NCI-H128 (cell line): ENCODE results near the gene ZNF654.
"Not testable (repeated sequence)": the region's sequence is repeated elsewhere in the genome, so short reads cannot be mapped to it uniquely, and the experiment has no call there.

ENCODE experiments used
- DNase-seq: peaks from one replicate; lab custom pipeline; 2025; ENCODE audit not compliant: unreplicated experiment; lab: John Stamatoyannopoulos, UW

The ZNF654 gene

DNA sequence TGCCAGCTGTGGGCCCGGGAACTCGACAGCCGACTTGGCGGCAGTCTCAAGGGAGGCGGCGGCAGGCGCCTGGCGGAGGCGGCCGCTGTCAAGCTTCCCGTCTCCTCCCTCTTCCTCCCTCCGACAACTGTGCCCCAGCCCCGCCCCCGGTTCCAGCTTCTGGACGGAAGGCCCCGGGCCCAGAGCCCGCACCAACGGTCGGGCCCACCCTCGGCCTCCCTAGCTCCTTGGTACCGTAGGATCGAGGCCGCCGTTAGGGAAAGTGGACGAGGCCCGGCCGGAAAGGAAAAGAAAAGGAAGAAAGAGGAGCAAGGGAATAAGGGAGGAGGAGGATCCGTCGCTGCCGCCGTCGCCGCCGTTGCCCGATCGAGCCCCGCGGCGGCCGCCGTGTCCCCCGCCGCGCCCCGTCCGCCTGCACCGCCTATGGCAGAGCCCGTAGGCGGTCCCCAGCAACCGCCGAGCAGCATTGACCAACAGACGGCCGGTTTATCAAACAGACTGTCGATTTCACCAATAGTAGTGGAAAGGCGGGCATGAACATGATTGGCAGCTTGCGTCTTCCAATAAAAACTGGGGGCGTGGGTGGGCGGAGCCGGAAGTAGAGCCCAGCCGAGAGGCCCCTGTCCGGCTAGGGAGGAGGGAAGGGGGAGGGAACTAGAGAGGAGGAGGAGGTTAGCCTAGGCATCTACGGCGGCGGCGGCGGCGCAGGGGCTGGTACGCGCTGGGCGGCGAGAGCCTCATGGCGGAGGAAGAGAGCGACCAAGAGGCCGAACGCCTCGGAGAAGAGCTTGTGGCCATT lies at the start of gene ZNF654, which contains the start of gene CGGBP1:
Gene ZNF654, plus strand, starts transcription at position 675 of the 799 bp plus-strand sequence. Its CDS starts 65 bp downstream, at position 740.
Gene CGGBP1, minus strand, starts transcription at position 425 of the 799 bp plus-strand sequence. CDS start 3,029 bp downstream, outside the sequence.
- peak; percentile 92 for DNase-seq

DNA sequence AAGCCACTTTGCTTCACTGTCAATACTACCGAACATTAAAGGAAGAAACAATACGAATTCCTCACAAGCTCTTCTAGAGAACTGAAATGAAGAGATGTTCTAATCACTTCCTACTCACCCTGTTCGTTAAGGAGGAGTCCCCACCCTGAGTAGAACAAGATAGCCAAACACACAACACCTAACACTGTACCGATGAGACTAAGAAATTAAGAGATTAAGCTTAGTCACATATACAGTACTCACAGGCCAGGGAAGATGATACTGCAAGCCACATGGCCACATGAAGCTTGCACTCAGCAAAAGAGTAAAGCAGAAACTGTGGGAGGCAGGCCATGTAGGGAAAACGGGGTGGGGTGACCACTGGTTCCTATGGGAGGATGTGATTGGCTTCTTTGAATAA lies 48.2 kb upstream of the ZNF654 start:
- no peak for DNase-seq

GRCh38 chr3:88013592-88013991 lies 45.5 kb upstream of the ZNF654 start:
- no peak for DNase-seq

GRCh38 chr3:88015656-88016055 lies 43.4 kb upstream of the ZNF654 start:
- DNase-seq = not testable (repeated sequence)

DNA sequence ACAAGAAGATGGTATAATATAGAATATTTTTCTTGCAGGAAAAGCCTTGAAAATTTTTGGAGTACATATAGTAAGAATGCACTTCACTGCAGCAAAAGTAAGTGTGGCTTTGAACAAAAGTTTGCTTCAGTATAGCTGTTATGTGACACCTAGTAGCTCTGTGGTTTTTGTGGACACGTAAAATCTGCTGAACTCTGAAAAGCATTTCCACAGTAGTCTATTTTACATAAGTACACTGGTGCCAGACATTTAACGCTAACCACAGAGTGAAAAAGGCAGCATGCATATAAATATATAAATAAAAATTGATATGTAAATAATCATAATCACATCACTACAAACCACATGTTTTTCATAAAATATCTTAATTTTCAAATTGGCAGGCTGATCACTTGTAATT lies 40.0 kb upstream of the ZNF654 start:
- DNase-seq = no peak

DNA sequence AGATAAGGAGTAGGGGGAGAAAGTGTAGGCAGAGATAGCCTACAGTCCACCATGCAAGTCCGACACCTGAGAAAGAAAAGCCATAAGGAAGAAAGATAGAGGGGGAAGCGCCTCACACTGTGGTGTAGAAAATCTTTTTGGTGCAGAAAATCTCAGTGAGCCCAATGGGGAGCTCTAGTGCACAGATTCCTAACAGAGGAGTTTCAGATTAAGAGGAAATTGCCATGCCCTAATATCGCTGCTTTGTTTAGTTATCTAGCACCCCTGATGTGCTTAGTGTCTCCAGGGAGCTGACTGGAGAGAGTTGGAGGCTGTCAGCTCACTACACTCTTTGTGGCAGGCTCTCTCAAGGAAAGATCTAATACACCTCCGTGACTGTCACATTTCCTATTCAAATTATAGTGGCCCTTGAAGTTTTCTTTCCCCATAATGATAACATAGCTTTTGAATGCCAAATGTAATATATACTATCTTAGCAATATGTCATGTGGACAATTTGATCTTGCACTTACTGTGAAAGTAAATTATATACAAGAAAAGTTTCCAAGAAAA lies 34.0 kb upstream of the ZNF654 start:
- no peak for DNase-seq

DNA sequence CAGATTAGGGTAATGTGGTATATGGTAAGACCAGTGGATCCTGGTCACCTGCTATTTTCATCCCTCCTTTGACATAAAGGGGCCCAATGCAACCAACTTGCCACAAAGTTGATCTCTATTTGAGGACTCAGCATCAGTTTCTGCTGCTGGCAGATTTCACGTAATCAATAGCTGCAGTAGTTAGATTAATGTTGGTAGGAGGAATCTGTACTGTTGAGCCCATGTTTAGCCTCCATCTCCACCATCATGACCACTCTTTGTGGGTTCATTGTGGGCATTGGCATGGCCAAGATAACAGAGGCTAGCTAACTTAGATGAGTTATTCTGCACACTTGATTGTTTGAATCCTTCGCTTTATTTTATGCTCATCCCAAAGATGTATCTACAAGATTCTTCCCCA lies 30.2 kb upstream of the ZNF654 start:
- no peak for DNase-seq

DNA sequence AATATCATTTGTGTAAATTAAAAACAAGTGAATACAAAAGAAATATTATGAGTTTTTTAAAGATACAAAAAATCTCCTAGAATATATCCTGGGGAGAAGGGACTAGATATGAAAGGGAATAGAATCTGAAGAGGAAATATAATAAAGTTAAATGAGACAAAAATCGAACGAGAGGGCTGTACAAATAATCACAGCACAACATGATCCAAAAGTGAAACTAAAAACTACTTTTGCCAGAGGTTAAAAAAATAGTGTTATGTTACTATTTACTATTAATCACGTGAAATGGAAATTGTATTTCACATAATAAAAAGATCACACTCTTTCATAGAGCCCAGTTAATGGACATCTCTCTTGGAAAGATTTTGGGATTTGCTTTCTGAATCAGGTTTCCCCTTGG lies 28.8 kb upstream of the ZNF654 start:
- no peak for DNase-seq

DNA sequence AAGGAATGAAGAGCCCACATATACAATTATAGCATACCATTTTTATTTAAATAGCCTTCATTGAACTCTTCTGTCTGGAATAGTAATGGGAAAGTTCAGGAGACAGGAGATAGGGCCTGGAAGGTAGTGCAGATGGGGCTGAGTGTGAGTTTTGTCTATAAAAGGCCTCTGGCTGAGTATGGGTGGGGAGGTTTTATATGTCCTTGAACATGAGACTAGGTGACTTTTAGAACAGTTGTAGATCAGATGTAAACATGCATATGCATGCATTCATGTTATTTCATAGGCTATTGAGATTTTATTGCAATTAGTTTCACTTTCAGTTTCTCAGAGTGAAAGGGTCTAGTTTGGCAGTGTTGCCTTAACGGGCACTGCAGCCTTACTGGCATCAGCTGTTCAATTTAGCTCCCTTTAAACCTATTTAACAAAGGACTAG lies 27.4 kb upstream of the ZNF654 start:
- DNase-seq = no peak

DNA sequence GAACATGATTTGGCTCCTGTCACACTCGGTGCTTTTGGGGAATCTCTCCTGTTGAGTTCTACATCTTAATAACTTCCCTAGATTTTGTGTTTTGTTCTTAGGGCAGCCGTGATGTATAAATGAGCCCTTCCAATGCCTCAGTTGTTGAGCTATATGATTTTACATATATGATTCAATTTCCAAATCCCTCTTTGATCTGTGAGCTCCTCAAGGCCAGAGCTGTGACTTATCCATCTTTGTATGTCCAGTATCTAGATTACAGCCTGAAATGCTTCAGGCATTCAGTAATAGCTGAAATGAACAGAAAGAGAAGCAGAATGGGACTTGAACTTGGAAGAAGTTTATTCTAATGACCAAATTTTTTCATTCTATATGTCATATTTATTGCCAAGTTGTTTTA lies 26.8 kb upstream of the ZNF654 start:
- no peak for DNase-seq

GRCh38 chr3:88033079-88033478 lies 26.0 kb upstream of the ZNF654 start:
- DNase-seq = no peak

GRCh38 chr3:88033808-88034207 lies 25.2 kb upstream of the ZNF654 start:
- DNase-seq = no peak

- no peak for DNase-seq
These were observed 24.4 kb upstream of the ZNF654 start for GRCh38 chr3:88034491-88035275.

DNA sequence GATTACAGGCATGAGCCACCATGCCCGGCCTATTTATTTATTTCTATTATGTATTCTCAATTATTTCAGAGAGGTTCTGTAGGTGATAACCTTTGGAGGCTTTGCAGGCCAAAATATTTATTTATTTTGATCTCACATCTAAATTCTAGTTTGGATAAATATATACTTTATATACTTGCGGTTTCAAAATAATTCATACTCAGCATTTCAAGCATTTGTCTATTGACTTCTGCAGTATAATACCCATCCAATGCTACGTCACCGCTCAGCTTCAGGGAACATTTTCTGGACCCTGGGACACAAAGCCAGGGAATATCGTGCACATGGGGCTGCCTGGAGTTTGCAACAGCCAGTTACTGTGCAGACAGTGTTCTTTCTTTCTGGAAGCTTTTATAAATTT lies 22.8 kb upstream of the ZNF654 start:
- DNase-seq = no peak

DNA sequence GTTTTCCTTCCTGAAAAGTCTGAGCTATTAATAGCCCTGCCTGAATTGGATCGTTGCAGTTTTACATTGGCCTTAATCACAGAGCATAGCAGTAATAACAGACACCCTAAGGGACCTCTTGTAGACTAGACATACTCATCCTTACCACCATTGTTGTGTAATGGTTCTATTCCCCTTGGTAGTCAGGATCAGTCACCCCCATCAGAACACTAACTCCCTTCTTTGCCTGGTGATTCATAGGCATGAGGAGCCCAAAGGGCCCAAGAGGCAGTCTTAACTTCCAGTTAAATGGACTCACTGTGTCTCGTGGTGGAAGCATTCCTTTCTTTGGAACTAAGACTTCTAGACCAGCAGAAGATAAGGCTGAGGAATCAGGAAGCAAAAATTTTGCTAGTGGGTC lies 20.5 kb upstream of the ZNF654 start:
- DNase-seq = no peak

DNA sequence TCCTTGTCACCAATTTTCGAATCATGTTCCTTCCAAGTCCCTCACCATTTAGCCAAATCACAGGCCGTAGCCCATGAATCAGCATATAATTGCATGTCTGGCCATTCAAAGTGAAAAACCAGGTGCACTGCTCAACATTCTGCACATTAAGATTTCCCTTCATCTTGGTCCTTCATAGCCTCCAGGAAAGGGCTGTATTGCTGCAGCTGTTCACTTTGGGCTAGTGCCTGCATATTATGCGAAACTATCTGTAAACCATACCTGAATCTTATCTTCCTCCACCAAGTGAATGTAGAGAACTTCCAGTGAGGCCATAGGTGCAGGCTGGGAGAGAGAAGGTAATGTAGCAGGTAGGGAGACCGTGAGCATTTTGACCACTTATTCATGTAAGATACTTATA lies 18.5 kb upstream of the ZNF654 start:
- no peak for DNase-seq

DNA sequence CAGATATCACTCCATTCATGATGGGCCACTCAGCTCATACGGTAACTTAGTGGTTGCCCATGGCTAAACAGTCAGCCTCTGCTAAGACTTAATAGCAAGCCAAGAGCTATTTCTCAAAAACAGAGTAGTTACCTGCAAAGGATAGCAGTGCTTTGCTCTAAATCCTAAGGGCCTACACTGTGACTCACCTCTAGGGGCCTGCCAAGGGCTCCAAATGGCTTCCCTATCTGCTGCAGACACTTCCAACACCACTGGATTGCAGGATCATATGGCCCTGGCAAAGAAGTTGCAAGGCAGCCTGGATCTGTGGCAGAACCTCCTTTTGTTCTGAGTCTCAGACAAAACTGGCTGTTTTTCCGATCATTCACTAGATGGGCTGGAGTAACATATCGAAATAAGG lies 18.1 kb upstream of the ZNF654 start:
- no peak for DNase-seq

DNA sequence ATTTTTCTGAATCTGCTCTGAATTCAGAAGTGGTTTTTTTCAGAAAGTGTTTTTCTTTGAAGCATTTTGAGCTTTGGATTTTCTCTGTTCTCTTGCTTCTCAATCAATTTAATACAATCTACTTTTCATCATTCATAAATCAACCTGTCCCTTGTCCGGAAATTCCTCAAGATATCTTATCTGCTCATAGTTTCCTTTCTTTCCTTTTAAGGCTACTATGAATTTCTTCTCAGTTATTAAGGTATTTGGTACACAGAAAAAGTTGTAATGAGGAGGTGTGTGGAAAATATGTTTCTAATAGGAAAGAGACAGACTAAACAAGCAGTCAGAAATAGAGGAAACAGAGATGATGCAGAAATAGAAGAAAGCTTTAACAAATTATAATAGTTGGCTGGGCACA lies 14.6 kb upstream of the ZNF654 start:
- DNase-seq = no peak

GRCh38 chr3:88046766-88047165 lies 12.3 kb upstream of the ZNF654 start:
- no peak for DNase-seq

- no peak for DNase-seq
These were observed 1.3 kb upstream of the ZNF654 start for GRCh38 chr3:88057630-88058305.

- DNase-seq = no peak
These were observed 812 bp upstream of the ZNF654 start for GRCh38 chr3:88058306-88058580.
